OCI-LY1 (cell line): ENCODE measurements around the gene RSPH1.

Source experiments
- CTCF ChIP-seq: fragments of 200-600 bp; sonication (generic), shearing (Covaris generic); IDR thresholded peaks from 2 replicates; pipeline ENCODE4 v1.5.1; 2017; ENCODE audit warnings: mild to moderate bottlenecking, antibody characterized with exemption, low read length, moderate library complexity, mixed read lengths
- EZH2 ChIP-seq: fragments of 200-600 bp; sonication (generic), shearing (Covaris generic); IDR thresholded peaks from 2 replicates; pipeline ENCODE4 v1.8.0; 2017; ENCODE audit warnings: borderline replicate concordance, mixed run types, mild to moderate bottlenecking, antibody characterized with exemption, low read length, moderate library complexity, mixed read lengths

DNA sequence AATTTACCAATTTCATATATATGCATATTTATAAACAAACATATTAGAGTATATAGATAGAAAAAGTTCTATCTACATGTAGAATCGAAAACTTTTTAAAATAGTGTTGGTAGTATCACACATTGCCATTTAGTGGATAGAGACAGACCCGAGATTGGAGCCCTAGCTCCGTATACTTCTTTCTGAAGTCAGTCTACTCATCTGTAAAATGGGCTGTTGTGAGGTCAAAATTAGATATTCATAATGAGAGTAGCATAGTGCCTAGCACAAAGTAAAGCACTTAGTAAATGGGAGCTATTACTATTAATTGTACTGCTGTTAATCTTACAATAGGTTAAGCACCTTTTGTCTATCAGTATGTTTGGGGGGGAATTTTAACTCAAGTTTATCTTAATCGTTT lies 4.2 kb upstream of the RSPH1 start:
- no peak for TF ChIP-seq EZH2
- TF ChIP-seq CTCF: no peak
